HEK293 (cell line): ENCODE data around the gene OSBPL1A.

ENCODE experiments used
- CTCF ChIA-PET: fragments of 350-600 bp; formaldehyde crosslinking; extraction: SDS; loops from one replicate; lab custom pipeline; 2021; ENCODE audit warnings: antibody characterized with exemption; lab: Yijun Ruan, JAX
- POLR2A ChIA-PET: fragments of 300-600 bp; formaldehyde crosslinking; extraction: SDS; loops from one replicate; lab custom pipeline; 2020; ENCODE audit warnings: antibody characterized with exemption, inconsistent platforms; lab: Yijun Ruan, JAX
- H3K27ac ChIP-seq: fragments of 200-500 bp; sonication (Bioruptor generic); 2 replicates; pipeline ENCODE4 v1.5.1; 2014; ENCODE audit warnings: low read depth, low read length, control low read depth, inconsistent platforms; ENCODE audit errors: extremely low read depth
- H3K36me3 ChIP-seq, 2 experiments: fragments of 200-500 bp in 1 of 2; sonication (Bioruptor generic) in 1 of 2; 1 replicate in 1 of 2; 2 replicates in 1 of 2; pipeline ENCODE4 v1.5.1; 2014 to 2017; ENCODE audit warnings: inconsistent platforms in 2 of 2, low read length in 2 of 2; ENCODE audit not compliant: control insufficient read depth in 2 of 2, insufficient read depth in 1 of 2
- H3K4me1 ChIP-seq: fragments of 200-500 bp; sonication (Bioruptor generic); 2 replicates; pipeline ENCODE4 v1.5.1; 2014; ENCODE audit warnings: mild to moderate bottlenecking, low read length, inconsistent platforms; ENCODE audit not compliant: control insufficient read depth, insufficient read depth
- H3K4me3 ChIP-seq: 2 replicates; pipeline ENCODE4 v1.5.1; 2011; ENCODE audit warnings: low read depth, mild to moderate bottlenecking, control low read depth, low read length, moderate library complexity
- H3K9me3 ChIP-seq: fragments of 200-500 bp; sonication (Bioruptor generic); 2 replicates; pipeline ENCODE4 v1.5.1; 2014; ENCODE audit warnings: low read depth, low read length, inconsistent platforms; ENCODE audit not compliant: control insufficient read depth, insufficient read depth
- AEBP2 ChIP-seq: fragments of 450-650 bp; formaldehyde crosslinking; IDR thresholded peaks from 2 replicates; pipeline ENCODE4 v1.5.1; 2016; ENCODE audit warnings: missing biosample characterization, missing genetic modification characterization, borderline replicate concordance
- GFI1B ChIP-seq: fragments of 450-650 bp; formaldehyde crosslinking; IDR thresholded peaks from 2 replicates; pipeline ENCODE4 v1.5.1; 2016; ENCODE audit warnings: missing biosample characterization, missing genetic modification characterization
- HOXA7 ChIP-seq: sonication (generic); formaldehyde crosslinking; IDR thresholded peaks from 2 replicates; pipeline ENCODE4 v1.8.1; 2022; ENCODE audit warnings: missing genetic modification reagents, borderline replicate concordance
- KLF1 ChIP-seq: fragments of 450-650 bp; formaldehyde crosslinking; IDR thresholded peaks from 2 replicates; pipeline ENCODE4 v1.5.1; 2016; ENCODE audit warnings: missing biosample characterization, missing genetic modification characterization
- KLF10 ChIP-seq: fragments of 450-650 bp; IDR thresholded peaks from 2 replicates; pipeline ENCODE4 v1.5.1; 2018; ENCODE audit warnings: missing biosample characterization, mild to moderate bottlenecking, missing genetic modification characterization
- PBX3 ChIP-seq: sonication (generic); formaldehyde crosslinking; IDR thresholded peaks from 2 replicates; pipeline ENCODE4 v1.8.1; 2022; ENCODE audit warnings: mild to moderate bottlenecking, moderate library complexity, missing genetic modification reagents
- PRDM2 ChIP-seq: fragments of 450-650 bp; formaldehyde crosslinking; IDR thresholded peaks from 2 replicates; pipeline ENCODE4 v1.5.1; 2016; ENCODE audit warnings: missing biosample characterization, missing genetic modification characterization, borderline replicate concordance
- SCRT1 ChIP-seq: fragments of 450-650 bp; formaldehyde crosslinking; IDR thresholded peaks from 2 replicates; pipeline ENCODE4 v1.5.1; 2016; ENCODE audit warnings: missing biosample characterization, missing genetic modification characterization, borderline replicate concordance
- ZBTB7A ChIP-seq: fragments of 450-650 bp; formaldehyde crosslinking; IDR thresholded peaks from 2 replicates; pipeline ENCODE4 v1.5.1; 2016; ENCODE audit warnings: low read depth, missing biosample characterization, missing genetic modification characterization
- ZNF223 ChIP-seq: fragments of 450-650 bp; formaldehyde crosslinking; IDR thresholded peaks from 2 replicates; pipeline ENCODE4 v1.5.1; 2016; ENCODE audit warnings: missing biosample characterization, missing genetic modification characterization
- ZNF302 ChIP-seq: fragments of 450-650 bp; formaldehyde crosslinking; IDR thresholded peaks from 2 replicates; pipeline ENCODE4 v1.5.1; 2016; ENCODE audit warnings: missing biosample characterization, missing genetic modification characterization, low read depth
- ZNF324 ChIP-seq: fragments of 450-650 bp; formaldehyde crosslinking; IDR thresholded peaks from 2 replicates; pipeline ENCODE4 v1.5.1; 2016; ENCODE audit warnings: missing biosample characterization, missing genetic modification characterization
- ZNF37A ChIP-seq: fragments of 450-650 bp; IDR thresholded peaks from 2 replicates; pipeline ENCODE4 v1.5.1; 2018; ENCODE audit warnings: missing biosample characterization, missing genetic modification characterization
- ZNF544 ChIP-seq: fragments of 450-650 bp; formaldehyde crosslinking; IDR thresholded peaks from 2 replicates; pipeline ENCODE4 v1.5.0; 2017; ENCODE audit warnings: missing biosample characterization, missing genetic modification characterization
- ZNF555 ChIP-seq: fragments of 450-650 bp; formaldehyde crosslinking; conservative IDR thresholded peaks from 2 replicates; pipeline ENCODE4 v1.5.1; 2017; ENCODE audit warnings: missing biosample characterization, mild to moderate bottlenecking, missing genetic modification characterization, inconsistent platforms
- ZNF561 ChIP-seq: fragments of 450-650 bp; IDR thresholded peaks from 2 replicates; pipeline ENCODE4 v1.5.1; 2018; ENCODE audit warnings: missing biosample characterization, missing genetic modification characterization, borderline replicate concordance
- ZNF629 ChIP-seq: fragments of 450-650 bp; formaldehyde crosslinking; IDR thresholded peaks from 2 replicates; pipeline ENCODE4 v1.5.1; 2017; ENCODE audit warnings: missing biosample characterization, missing genetic modification characterization
- ZNF660 ChIP-seq: fragments of 450-650 bp; IDR thresholded peaks from 2 replicates; pipeline ENCODE4 v1.5.1; 2018; ENCODE audit warnings: missing biosample characterization, mild to moderate bottlenecking, missing genetic modification characterization
- ZNF76 ChIP-seq: fragments of 450-650 bp; formaldehyde crosslinking; IDR thresholded peaks from 2 replicates; pipeline ENCODE4; 2016; ENCODE audit warnings: low read depth, missing biosample characterization, missing genetic modification characterization, borderline replicate concordance
- ZNF830 ChIP-seq: fragments of 450-650 bp; IDR thresholded peaks from 2 replicates; pipeline ENCODE4 v1.5.0; 2018; ENCODE audit warnings: missing biosample characterization, missing genetic modification characterization, low read depth, mild to moderate bottlenecking, moderate library complexity
- ZSCAN16 ChIP-seq: fragments of 450-650 bp; formaldehyde crosslinking; IDR thresholded peaks from 2 replicates; pipeline ENCODE4 v1.5.1; 2016; ENCODE audit warnings: missing biosample characterization, missing genetic modification characterization
- ZSCAN30 ChIP-seq: fragments of 450-650 bp; IDR thresholded peaks from 2 replicates; pipeline ENCODE4 v1.5.1; 2018; ENCODE audit warnings: missing biosample characterization, mild to moderate bottlenecking, missing genetic modification characterization, moderate library complexity
- TF ChIP-seq, protein P1 (sequence below): fragments of 450-650 bp; formaldehyde crosslinking; IDR thresholded peaks from 2 replicates; pipeline ENCODE4 v1.5.1; 2016; ENCODE audit warnings: missing biosample characterization, missing genetic modification characterization
- TF ChIP-seq, protein P2 (sequence below): fragments of 450-650 bp; formaldehyde crosslinking; IDR thresholded peaks from 2 replicates; pipeline ENCODE4 v1.5.1; 2016; ENCODE audit warnings: missing biosample characterization, missing genetic modification characterization
- TF ChIP-seq, protein P3 (sequence below): fragments of 450-650 bp; formaldehyde crosslinking; optimal IDR thresholded peaks from 2 replicates; pipeline ENCODE3; 2016; ENCODE audit warnings: missing biosample characterization, mild to moderate bottlenecking, missing genetic modification characterization

OSBPL1A gene

GRCh38 chr18:24397694-24398368 lies at the start of gene OSBPL1A:
Gene OSBPL1A (minus strand): TSS chr18:24397824. CDS start chr18:24377533, 20,291 bp downstream.
- Histone ChIP-seq H3K9me3 (no peaks in the 10 kb centered on the region), H3K27ac (peak within 1 kb of the TSS; percentile 91), H3K36me3 (no peaks in the 10 kb centered on the region), H3K4me3 (peak within 1 kb of the TSS; percentile 67), H3K4me1 (peaks cover 12% of the 10 kb centered on the region)
- ChIA-PET CTCF (interaction anchor here (0.6 to 1.5 kb wide), 7 partner anchors 11 to 538 kb away, joined by 3 to 9 read pairs (median 3); no protein-coding TSS in a partner anchor), POLR2A (interaction anchor here (0.6 to 2.1 kb wide), 22 partner anchors 9 to 957 kb away, joined by 3 to 16 read pairs (median 4); partner anchors contain the start of genes CABYR and IMPACT)
- TF ChIP-seq ZNF223 (tag by site-specific recombination) (no peak), ZNF544 (no peak), ZNF324 (tag by site-specific recombination) (no peak), ZNF660 (tag by site-specific recombination) (0 out of 2 replicates have a peak, but pooled peaks have one; percentile 12), PRDM2 (tag by site-specific recombination) (no peak), ZNF555 (tag by site-specific recombination) (no peak), GFI1B (tag by site-specific recombination) (no peak), ZNF629 (tag by site-specific recombination) (no peak), ZNF76 (tag by site-specific recombination) (peak; percentile 12; the same call in 1 of the 2 replicates), AEBP2 (tag by site-specific recombination) (no peak), ZNF561 (tag by site-specific recombination) (no peak; the same call in 1 of the 2 replicates), ZSCAN16 (tag by site-specific recombination) (no peak), ZSCAN30 (tag by site-specific recombination) (no peak), SCRT1 (tag by site-specific recombination) (no peak), KLF1 (tag by site-specific recombination) (peak; percentile 100), ZNF37A (tag by site-specific recombination) (no peak), PBX3 (CRISPR knock-in tag) (peak; percentile 58; the same call in 1 of the 2 replicates), ZNF830 (tag by site-specific recombination) (no peak), HOXA7 (CRISPR knock-in tag) (no peak), ZBTB7A (tag by site-specific recombination) (peak; percentile 84), ZNF302 (tag by site-specific recombination) (no peak), KLF10 (tag by site-specific recombination) (peak; percentile 99)
- TF ChIP-seq, protein P1, sequence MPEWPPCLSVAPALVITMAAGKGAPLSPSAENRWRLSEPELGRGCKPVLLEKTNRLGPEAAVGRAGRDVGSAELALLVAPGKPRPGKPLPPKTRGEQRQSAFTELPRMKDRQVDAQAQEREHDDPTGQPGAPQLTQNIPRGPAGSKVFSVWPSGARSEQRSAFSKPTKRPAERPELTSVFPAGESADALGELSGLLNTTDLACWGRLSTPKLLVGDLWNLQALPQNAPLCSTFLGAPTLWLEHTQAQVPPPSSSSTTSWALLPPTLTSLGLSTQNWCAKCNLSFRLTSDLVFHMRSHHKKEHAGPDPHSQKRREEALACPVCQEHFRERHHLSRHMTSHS (tag by site-specific recombination) = no peak
- TF ChIP-seq, protein P2, sequence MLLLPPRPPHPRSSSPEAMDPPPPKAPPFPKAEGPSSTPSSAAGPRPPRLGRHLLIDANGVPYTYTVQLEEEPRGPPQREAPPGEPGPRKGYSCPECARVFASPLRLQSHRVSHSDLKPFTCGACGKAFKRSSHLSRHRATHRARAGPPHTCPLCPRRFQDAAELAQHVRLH (tag by site-specific recombination) = no peak
- TF ChIP-seq, protein P3, sequence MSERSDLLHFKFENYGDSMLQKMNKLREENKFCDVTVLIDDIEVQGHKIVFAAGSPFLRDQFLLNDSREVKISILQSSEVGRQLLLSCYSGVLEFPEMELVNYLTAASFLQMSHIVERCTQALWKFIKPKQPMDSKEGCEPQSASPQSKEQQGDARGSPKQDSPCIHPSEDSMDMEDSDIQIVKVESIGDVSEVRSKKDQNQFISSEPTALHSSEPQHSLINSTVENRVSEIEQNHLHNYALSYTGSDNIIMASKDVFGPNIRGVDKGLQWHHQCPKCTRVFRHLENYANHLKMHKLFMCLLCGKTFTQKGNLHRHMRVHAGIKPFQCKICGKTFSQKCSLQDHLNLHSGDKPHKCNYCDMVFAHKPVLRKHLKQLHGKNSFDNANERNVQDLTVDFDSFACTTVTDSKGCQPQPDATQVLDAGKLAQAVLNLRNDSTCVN (tag by site-specific recombination) = peak; percentile 99
